Mononuclear cell (primary cell): ENCODE measurements around the gene AGTPBP1. TPM values are rescaled to one million over a fixed set of nuclear protein-coding genes. Genes with fewer than 3 reads are reported as not detected.
"Not testable (repeated sequence)": the region's sequence is repeated elsewhere in the genome, so short reads cannot be mapped to it uniquely, and the experiment has no call there.

Experiments
- H3K27me3 ChIP-seq: 2 replicates; pipeline ENCODE4 v1.6.0; 2011; ENCODE audit warnings: low read length, control low read depth; ENCODE audit not compliant: insufficient read depth
- H3K4me1 ChIP-seq: 2 replicates; pipeline ENCODE4 v1.5.1; 2011; ENCODE audit warnings: mild to moderate bottlenecking, low read length, control low read depth; ENCODE audit not compliant: insufficient read depth
- H3K4me3 ChIP-seq: 2 replicates; pipeline ENCODE4 v1.5.1; 2011; ENCODE audit warnings: mild to moderate bottlenecking, low read length, moderate library complexity
- H3K9me3 ChIP-seq: 2 replicates; pipeline ENCODE4 v1.5.1; 2011; ENCODE audit warnings: low read depth, mild to moderate bottlenecking, control low read depth, low read length
- total RNA-seq: library from RNA; depleted of rRNA; stranded (reverse); fragments of >200 nt; gene quantifications from one replicate; pipeline ENCODE4 v1.2.3, GENCODE V29; 2012

Gene AGTPBP1
- total RNA-seq, 1 donor: 147 TPM

DNA sequence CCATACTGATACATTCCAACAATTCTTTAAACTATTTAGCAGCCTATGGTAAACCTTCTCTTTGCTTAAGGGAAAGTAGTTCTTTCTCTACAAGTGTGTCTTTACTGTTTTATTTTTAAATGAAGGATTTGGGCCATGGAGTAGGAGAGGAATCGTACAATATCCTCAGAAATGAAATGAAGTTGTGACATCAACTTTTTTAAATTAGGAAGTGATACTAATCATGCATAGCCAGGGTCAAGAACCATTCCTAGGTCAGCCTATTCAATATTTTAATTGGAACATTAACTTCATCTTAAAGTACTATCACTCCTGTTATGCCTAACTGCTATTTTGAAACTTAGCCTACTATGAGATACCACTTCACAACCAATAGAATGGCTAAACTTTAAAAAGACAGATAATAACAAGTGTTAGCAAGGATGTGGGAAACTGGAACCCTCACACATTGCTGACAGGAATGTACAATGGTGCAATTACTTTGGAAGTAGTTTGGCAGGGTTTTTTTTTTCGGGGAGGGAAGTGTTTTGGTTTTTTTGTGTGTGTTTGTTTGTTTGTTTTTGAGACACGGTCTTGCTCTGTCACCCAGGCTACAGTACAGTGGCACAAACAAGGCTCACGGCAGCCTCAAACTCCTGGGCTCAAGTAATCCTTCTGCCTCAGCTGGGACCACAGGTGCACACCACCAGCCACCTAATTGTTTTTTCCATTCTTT lies 10.7 kb downstream of the AGTPBP1 start:
- H3K27me3 ChIP-seq: no peaks in the 10 kb centered on the region
- no peaks in the 10 kb centered on the region for H3K9me3 ChIP-seq
- peaks cover 75% of the 10 kb centered on the region for H3K4me1 ChIP-seq
- H3K4me3 ChIP-seq: no peak overlapping the region

GRCh38 chr9:85729882-85730281 lies 11.9 kb downstream of the AGTPBP1 start:
- Histone ChIP-seq H3K4me1 (peaks cover 86% of the 10 kb centered on the region), H3K9me3 (no peaks in the 10 kb centered on the region), H3K27me3 (no peaks in the 10 kb centered on the region), H3K4me3 (no peak overlapping the region)

- Histone ChIP-seq H3K9me3 (no peaks in the 10 kb centered on the region), H3K4me3 (no peak overlapping the region), H3K27me3 (no peaks in the 10 kb centered on the region), H3K4me1 (peaks cover 84% of the 10 kb centered on the region)
Observed at GRCh38 chr9:85727500-85727899, 14.3 kb downstream of the AGTPBP1 start.

GRCh38 chr9:85726737-85727136 lies 15.0 kb downstream of the AGTPBP1 start:
- Histone ChIP-seq H3K4me1 (peaks cover 85% of the 10 kb centered on the region), H3K27me3 (no peaks in the 10 kb centered on the region), H3K9me3 (no peaks in the 10 kb centered on the region), H3K4me3 (no peak overlapping the region)

DNA sequence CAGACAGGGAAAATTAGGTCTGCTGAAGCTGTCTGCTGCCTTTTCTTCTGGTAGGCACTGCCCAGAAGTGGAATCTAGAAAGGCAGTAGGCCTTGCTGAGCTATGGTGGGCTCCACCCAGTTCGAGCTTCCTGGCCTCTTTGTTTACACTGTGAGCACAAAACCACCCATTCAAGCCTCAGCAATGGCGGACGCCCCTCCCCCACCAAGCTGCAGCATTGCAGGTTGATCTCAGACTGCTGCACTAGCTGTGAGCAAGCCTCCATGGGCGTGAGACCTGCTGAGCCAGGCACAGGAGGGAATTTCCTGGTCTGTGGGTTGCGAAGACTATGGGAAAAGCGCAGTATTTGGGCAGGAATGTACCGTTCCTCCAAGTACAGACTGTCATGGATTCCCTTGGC lies 18.5 kb downstream of the AGTPBP1 start:
- H3K9me3 ChIP-seq: no peaks in the 10 kb centered on the region
- H3K27me3 ChIP-seq: no peaks in the 10 kb centered on the region
- no peak overlapping the region for H3K4me3 ChIP-seq
- H3K4me1 ChIP-seq: peaks cover 56% of the 10 kb centered on the region

DNA sequence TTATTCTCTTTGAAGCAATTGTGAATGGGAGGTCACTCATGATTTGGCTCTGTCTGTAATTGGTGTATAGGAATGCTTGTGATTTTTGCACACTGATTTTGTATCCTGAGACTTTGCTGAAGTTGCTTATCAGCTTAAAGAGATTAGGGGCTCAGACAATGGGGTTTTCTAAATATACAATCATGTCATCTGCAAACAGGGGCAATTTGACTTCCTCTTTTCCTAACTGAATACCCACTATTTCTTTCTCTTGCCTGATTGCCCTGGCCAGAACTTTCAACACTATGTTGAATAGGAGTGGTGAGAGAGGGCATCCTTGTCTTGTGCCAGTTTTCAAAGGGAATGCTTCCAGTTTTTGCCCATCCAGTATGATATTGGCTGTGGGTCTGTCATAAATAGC lies 22.3 kb downstream of the AGTPBP1 start:
- not testable (repeated sequence) for H3K4me3 ChIP-seq, H3K27me3 ChIP-seq, H3K9me3 ChIP-seq
- peaks cover 56% of the 10 kb centered on the region for H3K4me1 ChIP-seq

GRCh38 chr9:85717818-85718217 lies 23.9 kb downstream of the AGTPBP1 start:
- H3K27me3 ChIP-seq, H3K4me3 ChIP-seq, H3K9me3 ChIP-seq: not testable (repeated sequence)
- peaks cover 54% of the 10 kb centered on the region for H3K4me1 ChIP-seq

DNA sequence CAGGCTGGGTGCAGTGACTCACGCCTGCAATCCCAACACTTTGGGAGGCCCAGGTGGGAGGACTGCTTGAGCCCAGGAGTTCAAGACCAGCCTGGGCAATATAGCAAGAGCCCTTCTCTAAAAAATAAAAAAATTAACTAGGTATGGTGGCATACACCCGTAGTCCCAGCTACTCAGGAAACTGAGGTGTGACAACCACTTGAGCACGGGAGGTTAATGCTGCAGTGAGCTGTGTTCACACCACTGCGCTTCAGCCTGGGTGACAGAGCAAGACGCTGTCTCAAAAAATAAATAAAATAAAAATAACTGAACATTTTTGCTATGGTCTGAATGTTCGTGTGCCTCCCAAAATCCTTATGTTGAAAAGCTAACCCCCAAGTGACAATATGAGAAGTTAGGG lies 24.5 kb downstream of the AGTPBP1 start:
- Histone ChIP-seq H3K9me3 (no peaks in the 10 kb centered on the region), H3K4me3 (no peak overlapping the region), H3K27me3 (no peaks in the 10 kb centered on the region), H3K4me1 (peaks cover 48% of the 10 kb centered on the region)

- Histone ChIP-seq H3K4me1 (peaks cover 44% of the 10 kb centered on the region), H3K4me3 (no peak overlapping the region), H3K9me3 (no peaks in the 10 kb centered on the region), H3K27me3 (no peaks in the 10 kb centered on the region)
Observed at GRCh38 chr9:85716031-85716877, 25.5 kb downstream of the AGTPBP1 start.

- no peaks in the 10 kb centered on the region for H3K9me3 ChIP-seq
- H3K4me1 ChIP-seq: peaks cover 44% of the 10 kb centered on the region
- H3K27me3 ChIP-seq: no peaks in the 10 kb centered on the region
- H3K4me3 ChIP-seq: no peak overlapping the region
Observed at GRCh38 chr9:85715587-85715986, 26.2 kb downstream of the AGTPBP1 start.

- Histone ChIP-seq H3K9me3 (no peaks in the 10 kb centered on the region), H3K4me1 (peaks cover 44% of the 10 kb centered on the region), H3K27me3 (no peaks in the 10 kb centered on the region), H3K4me3 (no peak overlapping the region)
Observed at GRCh38 chr9:85713897-85714296, 27.9 kb downstream of the AGTPBP1 start.

- peaks cover 20% of the 10 kb centered on the region for H3K4me1 ChIP-seq
- no peaks in the 10 kb centered on the region for H3K27me3 ChIP-seq
- H3K4me3 ChIP-seq: no peak overlapping the region
- H3K9me3 ChIP-seq: no peaks in the 10 kb centered on the region
Observed at GRCh38 chr9:85704744-85705143, 37.0 kb downstream of the AGTPBP1 start.

DNA sequence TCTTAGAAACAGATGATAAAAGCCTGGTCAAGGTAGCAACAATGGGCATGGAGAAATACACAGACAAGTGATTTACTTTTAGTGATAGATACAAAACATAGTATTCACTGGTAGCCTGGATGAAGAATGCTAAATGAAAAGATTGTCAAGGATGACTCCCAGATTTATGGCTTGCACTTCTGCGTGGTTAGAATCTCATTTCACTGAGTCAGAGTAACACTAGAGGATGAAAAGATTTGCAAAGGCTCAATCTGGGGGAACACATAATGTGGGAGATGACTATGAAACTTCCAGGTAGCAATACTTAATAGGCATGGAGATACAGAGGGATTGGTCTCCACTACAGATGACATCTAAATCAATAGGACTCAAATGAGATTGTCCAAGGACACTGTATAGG lies 38.4 kb downstream of the AGTPBP1 start:
- H3K27me3 ChIP-seq: no peaks in the 10 kb centered on the region
- H3K4me3 ChIP-seq: no peak overlapping the region
- no peaks in the 10 kb centered on the region for H3K9me3 ChIP-seq
- H3K4me1 ChIP-seq: peaks cover 20% of the 10 kb centered on the region

DNA sequence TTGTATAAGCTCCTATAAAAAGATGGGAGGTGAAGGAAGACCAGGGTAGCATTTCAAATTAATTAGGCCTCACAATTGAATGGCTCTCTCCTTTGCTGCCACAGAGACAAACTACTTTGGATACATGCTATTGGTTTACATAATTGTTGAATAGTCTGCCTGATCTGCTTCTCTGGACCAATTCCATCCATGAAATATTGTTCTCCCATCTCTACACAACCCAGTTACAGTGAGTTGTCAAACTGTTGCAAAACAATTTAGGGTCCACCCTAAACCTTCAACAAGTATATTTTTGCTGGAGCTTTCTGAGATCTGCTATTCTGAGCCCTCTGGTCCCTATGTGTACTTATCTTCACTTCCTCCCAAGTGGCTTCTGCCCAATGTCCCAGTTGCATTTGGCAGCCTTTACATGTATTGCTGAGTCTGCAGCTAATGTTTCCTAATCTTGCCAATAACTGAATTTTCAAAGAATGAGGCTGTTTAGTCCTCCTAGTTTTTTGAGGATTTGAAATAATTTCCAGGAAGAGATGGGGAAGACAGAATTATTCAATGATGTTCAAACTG lies 38.9 kb downstream of the AGTPBP1 start:
- H3K9me3 ChIP-seq: no peaks in the 10 kb centered on the region
- no peak overlapping the region for H3K4me3 ChIP-seq
- no peaks in the 10 kb centered on the region for H3K27me3 ChIP-seq
- peaks cover 20% of the 10 kb centered on the region for H3K4me1 ChIP-seq

GRCh38 chr9:85702191-85702590 lies 39.6 kb downstream of the AGTPBP1 start:
- Histone ChIP-seq H3K9me3 (no peaks in the 10 kb centered on the region), H3K4me3 (no peak overlapping the region), H3K27me3 (no peaks in the 10 kb centered on the region), H3K4me1 (peaks cover 20% of the 10 kb centered on the region)
